ENCODE results near the gene ADAD2. TPM values are rescaled to one million over a fixed set of nuclear protein-coding genes. Genes with fewer than 3 reads are reported as not detected.

ADAD2 gene
- total and polyA plus RNA-seq, 2 donors (not counting 1 experiment from before 2014, with no cell fraction given) = 0.06 TPM; not detected in 1

- CTCF ChIA-PET = no interaction called here
- DNase-seq (no peak), ATAC-seq (ENCODE audit: low read depth) (no peak)
- intact Hi-C loops (cut with micrococcal nuclease) = no loop called here
- no peak overlapping the region for H3K4me3 Mint-ChIP-seq
- POLR2A ChIA-PET = no interaction called here
- H3K4me3 ChIP-seq (ENCODE audit: control extremely low read depth in 1 of 5, extremely low read depth in 1 of 5, insufficient read depth in 1 of 5, low read depth in 2 of 5, low read length in 4 of 5) = no peak overlapping the region
- H3K27me3 Mint-ChIP-seq = peaks cover 28% of the 10 kb centered on the region
- no peaks in the 10 kb centered on the region for H3K9me3 Mint-ChIP-seq (ENCODE audit: insufficient read depth)
- no peak overlapping the region for H2AFZ ChIP-seq (ENCODE audit: insufficient read depth, low read depth, low read length, poor library complexity, severe bottlenecking)
- no peaks in the 10 kb centered on the region for H3K4me1 ChIP-seq (ENCODE audit: control insufficient read depth in 2 of 2, insufficient read depth in 2 of 2, low read length in 2 of 2)
- no peaks in the 10 kb centered on the region for H3K4me1 Mint-ChIP-seq
- no peaks in the 10 kb centered on the region for H3K9me3 ChIP-seq (ENCODE audit: control extremely low read depth in 1 of 3, control insufficient read depth in 2 of 3, insufficient read depth in 1 of 3, low read length in 2 of 3)
- no peaks in the 10 kb centered on the region for H4K20me1 ChIP-seq (ENCODE audit: control insufficient read depth, insufficient read depth, low read length, poor library complexity, severe bottlenecking)
- H3K9ac ChIP-seq (ENCODE audit: low read length) = no peak overlapping the region
- H3K4me2 ChIP-seq (replicated peaks; ENCODE audit: low read depth, low read length, poor library complexity, severe bottlenecking) = no peak overlapping the region
- H3K27me3 ChIP-seq (replicated peaks in 1 of 4; ENCODE audit: control extremely low read depth in 1 of 4, control insufficient read depth in 3 of 4, insufficient read depth in 4 of 4, low read length in 3 of 4) = peaks cover 0 to 6% (median 0%) of the 10 kb centered on the region in 4 experiments
- H3K27ac ChIP-seq (ENCODE audit: low read length in 2 of 2) = no peak overlapping the region
- TF ChIP-seq CTCF (IDR thresholded peaks at IDR 0.05) (no peak), EZH2 (IDR thresholded peaks at IDR 0.05; ENCODE audit: borderline replicate concordance, insufficient read depth, low read depth, low read length, poor library complexity, severe bottlenecking) (no peak)
- 91% methylated on average over 5 of the region's 6 CpGs for WGBS (ENCODE audit: insufficient coverage)
- H3K36me3 ChIP-seq (replicated peaks in 1 of 2; ENCODE audit: control extremely low read depth in 1 of 2, control insufficient read depth in 1 of 2, extremely low read depth in 1 of 2, insufficient read depth in 2 of 2, low read length in 1 of 2) = no peaks in the 10 kb centered on the region
- no peaks in the 10 kb centered on the region for H3K79me2 ChIP-seq (ENCODE audit: control insufficient read depth, insufficient read depth, low read length)
- H3K27ac Mint-ChIP-seq = no peak overlapping the region
Measured at GRCh38 chr16:84227548-84227947, 36.6 kb downstream of the ADAD2 start.

- Mint-ChIP-seq H3K9me3 (ENCODE audit: insufficient read depth) (no peaks in the 10 kb centered on the region), H3K4me3 (no peak overlapping the region), H3K4me1 (no peaks in the 10 kb centered on the region), H3K27me3 (peaks cover 28% of the 10 kb centered on the region), H3K27ac (no peak overlapping the region)
- POLR2A ChIA-PET = no interaction called here
- Histone ChIP-seq H3K9ac (ENCODE audit: low read length) (no peak overlapping the region), H4K20me1 (ENCODE audit: control insufficient read depth, insufficient read depth, low read length, poor library complexity, severe bottlenecking) (no peaks in the 10 kb centered on the region), H3K36me3 (replicated peaks in 1 of 2; ENCODE audit: control extremely low read depth in 1 of 2, control insufficient read depth in 1 of 2, extremely low read depth in 1 of 2, insufficient read depth in 2 of 2, low read length in 1 of 2) (no peaks in the 10 kb centered on the region), H3K79me2 (ENCODE audit: control insufficient read depth, insufficient read depth, low read length) (no peaks in the 10 kb centered on the region), H3K9me3 (ENCODE audit: control extremely low read depth in 1 of 3, control insufficient read depth in 2 of 3, insufficient read depth in 1 of 3, low read length in 2 of 3) (no peaks in the 10 kb centered on the region), H2AFZ (ENCODE audit: insufficient read depth, low read depth, low read length, poor library complexity, severe bottlenecking) (no peak overlapping the region), H3K27ac (ENCODE audit: low read length in 2 of 2) (no peak overlapping the region), H3K4me1 (ENCODE audit: control insufficient read depth in 2 of 2, insufficient read depth in 2 of 2, low read length in 2 of 2) (no peaks in the 10 kb centered on the region), H3K4me3 (ENCODE audit: control extremely low read depth in 1 of 5, extremely low read depth in 1 of 5, insufficient read depth in 1 of 5, low read depth in 2 of 5, low read length in 4 of 5) (no peak overlapping the region), H3K4me2 (replicated peaks; ENCODE audit: low read depth, low read length, poor library complexity, severe bottlenecking) (no peak overlapping the region), H3K27me3 (replicated peaks in 1 of 4; ENCODE audit: control extremely low read depth in 1 of 4, control insufficient read depth in 3 of 4, insufficient read depth in 4 of 4, low read length in 3 of 4) (peaks cover 0 to 6% (median 0%) of the 10 kb centered on the region in 4 experiments)
- no peak for DNase-seq
- CTCF ChIA-PET = no interaction called here
- WGBS (ENCODE audit: insufficient coverage) = 35% methylated on average over 16 of the region's 18 CpGs
- no peak for ATAC-seq (ENCODE audit: low read depth)
- TF ChIP-seq CTCF (IDR thresholded peaks at IDR 0.05) = no peak
- TF ChIP-seq EZH2 (IDR thresholded peaks at IDR 0.05; ENCODE audit: borderline replicate concordance, insufficient read depth, low read depth, low read length, poor library complexity, severe bottlenecking) = no peak
- intact Hi-C loops (cut with micrococcal nuclease) = no loop called here
Measured at GRCh38 chr16:84228256-84228838, 37.4 kb downstream of the ADAD2 start.
